Effector memory CD8-positive, alpha-beta T cell (primary cell): ENCODE data around the gene CCDC179.
A peak's percentile ranks its signal among the peaks of the same experiment; 100 is the strongest.

Experiments used
- ATAC-seq: fragments of 150-1000 bp; cut with Tn5 transposase; replicated peaks from 2 replicates; pipeline ENCODE4 v1.10.0; 2021; ENCODE audit warnings: mild to moderate bottlenecking, moderate library complexity
- DNase-seq, 3 experiments: peaks; one replicate each; pipeline ENCODE4 v3.0.0; 2021
- H3K27ac Mint-ChIP-seq, 2 donors: one replicate each; pipeline ENCODE4 v1.8.0; 2022; ENCODE audit warnings: mild to moderate bottlenecking in 2 of 2, mixed read lengths in 2 of 2, moderate library complexity in 2 of 2
- H3K27me3 Mint-ChIP-seq, 2 donors: one replicate each; pipeline ENCODE4 v1.8.0; 2022; ENCODE audit warnings: mixed read lengths in 2 of 2
- H3K36me3 Mint-ChIP-seq: one replicate; pipeline ENCODE4 v1.8.0; 2022; ENCODE audit warnings: mild to moderate bottlenecking, moderate library complexity, mixed read lengths; ENCODE audit not compliant: insufficient read depth
- H3K4me1 Mint-ChIP-seq, 2 donors: one replicate each; pipeline ENCODE4 v1.8.0; 2022; ENCODE audit warnings: low read depth in 2 of 2, mixed read lengths in 2 of 2
- H3K4me3 Mint-ChIP-seq, 2 donors: one replicate each; pipeline ENCODE4 v1.8.0; 2022; ENCODE audit warnings: mild to moderate bottlenecking in 2 of 2, mixed read lengths in 2 of 2, moderate library complexity in 2 of 2
- H3K9me3 Mint-ChIP-seq, 2 donors: one replicate each; pipeline ENCODE4 v1.8.0; 2022; ENCODE audit warnings: mixed read lengths in 2 of 2
- total RNA-seq, 9 experiments: gene quantifications; one replicate each; lab custom pipeline; 2026; lab: John Stamatoyannopoulos, UW

The CCDC179 gene
- total RNA-seq, result 0 reads per million in 9 experiments

DNA sequence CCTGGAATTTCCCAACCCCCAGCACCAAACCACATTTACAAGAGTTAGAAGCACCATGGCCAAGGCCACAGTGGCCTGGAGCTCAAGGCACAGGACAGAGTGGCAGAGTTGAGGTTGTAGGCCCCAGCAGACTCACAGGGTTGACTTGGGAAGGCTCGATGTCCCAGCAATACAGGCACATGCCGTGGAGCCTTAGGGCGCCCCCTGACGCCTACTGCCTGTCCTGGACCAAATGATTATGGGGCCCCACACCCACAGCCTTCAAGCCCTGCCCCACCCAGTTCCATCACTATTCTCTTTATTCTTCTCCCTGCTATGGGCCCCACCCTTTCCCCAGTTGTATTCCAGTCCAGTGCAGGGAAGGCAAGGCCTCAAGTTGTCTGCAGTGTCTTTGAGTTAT lies at the start of gene CCDC179:
CCDC179 (minus strand) TSS at position 234 of the 400 bp plus-strand sequence; CDS start at position 181, 53 bp downstream.
- Mint-ChIP-seq H3K4me3 (no peak within 1 kb of the TSS), H3K4me1 (no peaks in the 10 kb centered on the region), H3K36me3 (no peaks in the 10 kb centered on the region), H3K27ac (no peak within 1 kb of the TSS), H3K27me3 (no peaks in the 10 kb centered on the region), H3K9me3 (no peaks in the 10 kb centered on the region)
- ATAC-seq (no peak), DNase-seq (no peak)

DNA sequence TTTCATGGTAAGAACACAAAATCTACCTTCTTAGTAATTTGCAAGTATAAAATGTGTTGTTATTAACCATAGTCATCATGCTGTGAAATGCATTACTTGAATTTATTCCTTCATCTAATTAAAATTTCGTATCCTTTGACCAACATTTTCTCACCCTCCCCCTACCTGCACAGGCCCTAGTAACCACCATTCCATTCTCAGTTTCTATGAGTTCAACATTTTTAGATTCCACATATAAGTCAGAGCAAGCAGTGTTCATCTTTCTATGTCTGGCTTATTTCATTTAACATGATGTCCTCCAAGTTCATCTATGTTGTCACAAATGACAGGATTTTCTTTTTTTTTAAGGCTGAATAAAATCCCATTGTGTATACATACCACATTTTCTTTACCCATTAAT lies 43.5 kb upstream of the CCDC179 start:
- ATAC-seq (no peak), DNase-seq (no peak)
- Mint-ChIP-seq H3K4me1 (no peaks in the 10 kb centered on the region), H3K9me3 (peaks cover 0 to 7% of the 10 kb centered on the region in 2 donors), H3K36me3 (no peaks in the 10 kb centered on the region), H3K27ac (no peak overlapping the region), H3K4me3 (no peak overlapping the region), H3K27me3 (no peaks in the 10 kb centered on the region)

DNA sequence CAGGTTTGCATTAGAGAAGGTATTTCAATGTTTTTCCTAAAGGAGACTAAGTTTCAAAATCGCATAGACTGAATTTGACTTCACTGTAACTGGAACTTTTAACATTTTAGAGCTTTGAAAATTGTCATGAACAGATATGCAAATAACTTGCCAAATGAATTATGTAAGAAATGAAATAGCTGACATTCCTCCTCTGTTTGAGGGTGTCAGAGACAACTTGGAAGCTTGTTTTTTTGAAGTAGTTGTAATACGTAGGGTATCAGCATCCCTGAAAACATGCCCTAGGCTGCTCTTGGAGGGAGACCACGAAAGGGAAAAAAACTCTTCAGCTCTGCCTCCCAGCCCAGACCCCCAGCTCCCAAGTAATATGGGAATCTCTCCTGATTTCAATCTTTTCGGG lies 41.3 kb upstream of the CCDC179 start:
- ATAC-seq (no peak), DNase-seq (no peak)
- no peaks in the 10 kb centered on the region for H3K4me1 Mint-ChIP-seq
- no peaks in the 10 kb centered on the region for H3K36me3 Mint-ChIP-seq
- no peak overlapping the region for H3K4me3 Mint-ChIP-seq
- no peaks in the 10 kb centered on the region for H3K27me3 Mint-ChIP-seq
- peaks cover 0 to 5% of the 10 kb centered on the region in 2 donors for H3K9me3 Mint-ChIP-seq
- H3K27ac Mint-ChIP-seq, result no peak overlapping the region

DNA sequence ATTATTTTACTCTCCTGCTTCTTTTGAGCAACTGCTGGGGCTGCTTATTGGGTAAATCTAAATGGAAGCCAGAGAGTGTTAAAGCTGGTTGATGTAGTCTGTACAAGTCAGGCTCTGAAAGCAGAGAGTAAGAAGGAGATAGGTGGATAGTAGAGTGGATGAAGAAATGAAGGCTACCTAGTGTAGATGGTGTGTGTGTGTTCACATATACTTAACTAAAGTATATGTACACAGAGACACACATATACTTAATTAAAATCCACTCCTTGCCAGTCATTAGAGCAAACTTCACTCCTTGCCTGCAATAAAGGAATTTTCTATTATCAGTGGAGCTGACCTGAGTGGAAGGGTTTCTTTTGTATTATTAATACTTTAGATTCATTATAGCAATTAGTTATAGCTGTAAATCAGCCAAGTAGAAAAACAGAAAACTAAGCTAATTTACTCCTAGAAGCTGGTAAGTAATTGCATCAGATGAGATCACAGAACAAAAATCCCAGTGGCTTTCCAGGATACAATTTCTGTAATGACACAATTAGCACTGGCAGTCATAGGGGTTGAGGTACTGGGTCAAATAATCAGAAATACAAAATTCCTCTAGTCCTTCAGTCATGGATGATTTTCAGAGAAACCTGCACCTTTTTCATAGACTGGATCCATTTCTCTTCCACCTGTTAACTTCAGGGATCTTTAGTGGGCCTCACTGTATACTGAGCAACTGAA lies 40.7 kb upstream of the CCDC179 start:
- no peak overlapping the region for H3K27ac Mint-ChIP-seq
- no peak overlapping the region for H3K4me3 Mint-ChIP-seq
- ATAC-seq (no peak), DNase-seq (no peak)
- H3K36me3 Mint-ChIP-seq, result no peaks in the 10 kb centered on the region
- H3K27me3 Mint-ChIP-seq, result no peaks in the 10 kb centered on the region
- no peaks in the 10 kb centered on the region for H3K4me1 Mint-ChIP-seq
- peaks cover 0 to 3% of the 10 kb centered on the region in 2 donors for H3K9me3 Mint-ChIP-seq

DNA sequence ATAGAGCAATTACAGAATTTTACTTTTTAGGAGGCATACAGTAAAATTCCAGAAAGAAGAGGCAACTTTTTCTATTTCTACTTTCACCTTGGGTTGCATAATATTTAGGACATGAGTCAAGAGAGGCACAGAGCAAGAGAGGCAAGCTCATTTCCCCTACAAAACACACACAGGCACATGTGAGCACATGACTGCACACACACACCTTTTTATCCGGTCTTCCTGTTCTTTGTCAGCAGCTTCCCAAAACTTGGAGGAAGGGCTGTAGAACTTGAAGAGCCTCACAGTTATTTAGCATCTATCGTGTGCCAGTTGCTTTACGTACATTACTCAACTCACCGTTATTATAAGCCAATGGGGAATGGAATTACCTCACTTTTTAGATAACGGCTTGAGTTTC lies 37.8 kb upstream of the CCDC179 start:
- DNase-seq (no peak), ATAC-seq (no peak)
- H3K27me3 Mint-ChIP-seq, result no peaks in the 10 kb centered on the region
- no peaks in the 10 kb centered on the region for H3K36me3 Mint-ChIP-seq
- no peak overlapping the region for H3K27ac Mint-ChIP-seq
- peaks cover 0 to 2% of the 10 kb centered on the region in 2 donors for H3K9me3 Mint-ChIP-seq
- no peaks in the 10 kb centered on the region for H3K4me1 Mint-ChIP-seq
- H3K4me3 Mint-ChIP-seq, result no peak overlapping the region

DNA sequence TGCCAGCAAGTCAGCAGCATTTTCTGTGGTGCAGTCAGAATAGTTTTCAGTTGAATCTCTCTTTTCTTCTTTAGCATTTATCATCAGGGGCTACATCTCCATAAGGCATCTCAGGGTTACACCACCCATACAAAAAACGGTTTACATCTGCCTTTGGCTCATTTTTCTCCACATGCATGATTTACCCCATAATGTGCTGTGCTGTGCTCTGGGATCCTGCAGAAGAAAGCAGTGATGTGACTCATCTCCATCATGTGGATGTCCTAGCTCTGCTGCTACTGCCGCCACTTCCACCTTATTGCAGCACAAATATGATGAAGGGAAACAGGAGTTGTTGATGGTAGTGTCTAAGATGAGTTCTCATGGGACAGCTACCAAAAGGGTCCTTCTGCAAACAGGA lies 30.0 kb upstream of the CCDC179 start:
- Mint-ChIP-seq H3K9me3 (no peaks in the 10 kb centered on the region), H3K36me3 (no peaks in the 10 kb centered on the region), H3K4me1 (no peaks in the 10 kb centered on the region), H3K4me3 (no peak overlapping the region), H3K27me3 (no peaks in the 10 kb centered on the region), H3K27ac (no peak overlapping the region)
- DNase-seq (no peak), ATAC-seq (no peak)

DNA sequence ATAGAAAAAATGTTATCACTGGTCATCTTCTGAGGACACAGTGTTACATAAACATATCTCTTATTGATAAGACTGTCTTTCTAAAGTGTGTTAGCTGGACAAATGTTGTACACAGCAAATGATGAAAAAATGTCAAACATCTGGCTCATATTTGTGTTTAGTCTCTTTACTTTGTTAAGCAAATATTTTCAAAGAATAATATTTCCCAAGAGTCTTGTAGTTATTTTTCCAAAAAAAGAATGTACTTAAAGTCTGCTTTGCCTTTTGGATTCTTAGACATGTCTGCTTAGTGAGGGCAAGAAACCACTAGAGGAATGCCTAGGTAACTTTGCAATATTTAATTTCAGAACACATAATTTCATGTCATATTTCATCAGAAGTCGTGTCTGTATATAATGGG lies 23.9 kb upstream of the CCDC179 start:
- DNase-seq (no peak), ATAC-seq (no peak)
- Mint-ChIP-seq H3K4me3 (no peak overlapping the region), H3K27ac (no peak overlapping the region), H3K27me3 (no peaks in the 10 kb centered on the region), H3K9me3 (no peaks in the 10 kb centered on the region), H3K4me1 (no peaks in the 10 kb centered on the region), H3K36me3 (no peaks in the 10 kb centered on the region)

DNA sequence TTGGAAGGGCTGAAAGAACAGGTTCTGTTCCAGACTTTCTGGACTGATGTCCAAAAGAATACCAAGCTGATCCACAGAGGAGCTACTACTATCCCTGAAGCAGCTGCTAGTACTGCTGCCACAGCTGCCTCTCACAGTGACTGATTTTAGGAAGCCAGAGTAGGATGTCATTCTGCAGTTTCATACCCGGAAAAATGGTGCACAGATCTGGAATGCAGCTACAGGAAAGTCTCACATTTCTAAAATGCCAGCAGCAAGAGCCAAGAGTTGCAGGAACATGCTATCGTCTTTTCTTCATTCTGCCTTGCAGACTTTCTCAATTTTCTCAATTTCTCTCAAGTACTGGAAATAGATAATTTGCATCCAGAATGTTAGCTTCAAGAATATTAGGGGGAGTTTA lies 19.4 kb upstream of the CCDC179 start:
- DNase-seq (no peak), ATAC-seq (no peak)
- Mint-ChIP-seq H3K36me3 (no peaks in the 10 kb centered on the region), H3K4me3 (no peak overlapping the region), H3K4me1 (no peaks in the 10 kb centered on the region), H3K9me3 (no peaks in the 10 kb centered on the region), H3K27ac (no peak overlapping the region), H3K27me3 (no peaks in the 10 kb centered on the region)

DNA sequence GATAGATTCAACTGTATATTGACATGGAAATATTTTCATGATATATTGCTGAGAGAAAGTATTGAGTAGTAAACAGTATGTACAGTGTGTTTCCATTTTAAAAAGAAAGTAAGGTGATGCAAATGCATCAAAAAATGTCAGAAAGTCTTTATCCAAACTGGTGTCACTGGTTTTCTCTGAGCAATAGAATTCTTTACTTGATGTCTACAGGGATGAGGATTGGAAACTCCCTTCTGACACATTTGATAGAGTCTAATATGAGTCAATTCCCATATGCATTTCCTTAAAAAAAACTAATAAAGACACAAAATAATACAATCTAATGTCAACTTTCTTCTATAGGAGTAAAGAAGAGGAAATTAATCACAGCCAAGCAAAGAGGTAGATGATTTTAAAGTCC lies 18.3 kb upstream of the CCDC179 start:
- Mint-ChIP-seq H3K27me3 (no peaks in the 10 kb centered on the region), H3K4me1 (no peaks in the 10 kb centered on the region), H3K4me3 (no peak overlapping the region), H3K9me3 (no peaks in the 10 kb centered on the region), H3K27ac (no peak overlapping the region), H3K36me3 (no peaks in the 10 kb centered on the region)
- ATAC-seq (no peak), DNase-seq (no peak)

DNA sequence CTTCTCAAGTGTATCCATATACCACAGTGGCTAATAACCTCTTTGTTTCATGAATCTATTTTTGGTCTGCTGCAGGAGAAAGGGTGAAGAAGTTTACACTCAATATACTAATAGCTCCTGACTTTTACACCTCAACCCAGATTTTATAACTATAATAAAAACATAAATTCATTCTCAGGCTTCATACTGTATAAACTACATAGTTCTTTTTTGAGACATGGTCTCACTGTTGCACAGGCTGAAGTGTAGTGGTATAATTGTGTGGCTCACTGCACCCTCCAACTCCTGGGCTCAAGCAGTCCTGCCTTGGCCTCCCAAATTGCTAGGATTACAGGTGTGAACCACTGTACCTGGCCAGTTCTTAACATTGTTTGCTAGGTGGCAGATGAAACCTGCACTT lies 17.8 kb upstream of the CCDC179 start:
- Mint-ChIP-seq H3K27ac (no peak overlapping the region), H3K9me3 (no peaks in the 10 kb centered on the region), H3K27me3 (no peaks in the 10 kb centered on the region), H3K4me1 (no peaks in the 10 kb centered on the region), H3K36me3 (no peaks in the 10 kb centered on the region), H3K4me3 (no peak overlapping the region)
- ATAC-seq (no peak), DNase-seq (no peak)

DNA sequence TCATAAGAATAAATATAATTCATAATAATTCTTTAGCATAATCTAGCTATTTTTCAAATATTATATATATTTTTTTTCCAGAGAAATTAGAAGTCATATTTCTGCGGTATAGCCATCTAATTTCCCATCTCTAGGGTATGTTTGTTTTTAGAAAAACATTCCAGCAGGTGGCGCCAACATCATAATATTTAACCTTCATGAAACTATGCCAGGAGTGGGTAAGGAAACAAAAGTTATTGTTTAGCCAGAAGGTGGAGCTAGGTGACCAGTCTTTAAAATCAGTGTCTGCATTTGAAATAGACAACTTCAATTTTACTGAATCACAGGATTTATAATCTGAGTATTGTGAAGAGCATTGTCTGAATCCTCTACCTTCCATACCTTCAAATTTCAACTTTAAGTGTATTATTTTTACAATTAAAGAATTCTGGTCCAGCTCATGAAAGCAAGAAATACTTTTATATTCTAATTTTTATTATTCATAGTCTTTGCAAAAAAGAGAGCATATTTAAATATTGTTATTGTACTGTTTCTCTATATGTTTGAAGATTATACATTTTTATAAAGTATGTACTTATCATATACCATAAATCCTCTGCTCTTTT lies 15.7 kb upstream of the CCDC179 start:
- Mint-ChIP-seq H3K4me3 (no peak overlapping the region), H3K9me3 (no peaks in the 10 kb centered on the region), H3K36me3 (no peaks in the 10 kb centered on the region), H3K4me1 (no peaks in the 10 kb centered on the region), H3K27ac (no peak overlapping the region), H3K27me3 (no peaks in the 10 kb centered on the region)
- ATAC-seq (peak; percentile 93), DNase-seq (peak; percentile 55 to 62 (median 55))

DNA sequence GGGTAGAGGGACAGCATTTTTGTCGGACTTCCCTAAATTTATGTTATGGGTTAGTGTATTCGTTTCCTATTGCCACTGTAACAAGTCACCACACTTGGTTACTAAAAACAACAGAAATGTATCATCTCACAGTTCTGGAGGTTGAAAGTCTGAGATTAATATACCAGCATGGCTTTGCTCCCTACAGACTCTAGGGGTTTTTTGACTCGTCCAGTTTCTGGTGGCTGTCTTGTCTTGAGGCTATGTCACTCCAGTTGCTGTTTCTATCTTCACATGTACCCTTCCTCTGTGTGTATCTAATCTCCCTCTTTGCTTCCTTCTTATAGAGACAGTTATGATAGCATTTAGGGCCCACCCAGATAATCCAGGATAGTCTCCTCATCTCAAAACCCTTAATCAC lies 9.1 kb upstream of the CCDC179 start:
- H3K27me3 Mint-ChIP-seq, result no peaks in the 10 kb centered on the region
- ATAC-seq, result no peak
- H3K4me1 Mint-ChIP-seq, result no peaks in the 10 kb centered on the region
- no peaks in the 10 kb centered on the region for H3K36me3 Mint-ChIP-seq
- no peaks in the 10 kb centered on the region for H3K9me3 Mint-ChIP-seq
- DNase-seq, result no peak
- no peak overlapping the region for H3K4me3 Mint-ChIP-seq
- no peak overlapping the region for H3K27ac Mint-ChIP-seq

DNA sequence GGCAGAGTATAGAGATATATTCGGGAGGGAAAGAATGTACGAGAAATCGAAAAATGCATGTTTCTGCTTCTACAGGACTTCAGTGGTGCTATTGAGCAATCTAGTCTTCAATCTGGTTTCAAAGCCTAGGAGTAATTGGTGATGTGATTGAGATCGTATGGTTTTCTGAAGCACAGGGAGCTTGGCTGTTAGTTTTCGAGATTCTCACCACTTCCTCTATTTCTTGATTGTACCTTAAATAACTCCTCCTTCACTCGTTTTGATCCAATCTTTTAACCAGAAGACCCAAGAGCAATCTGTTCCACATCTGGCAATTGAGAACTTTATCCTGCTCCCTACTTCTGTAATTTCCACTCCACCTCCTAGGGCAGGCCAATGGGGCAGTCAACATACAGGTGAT lies 518 bp downstream of the CCDC179 start:
- H3K4me3 Mint-ChIP-seq, result no peak overlapping the region
- no peaks in the 10 kb centered on the region for H3K4me1 Mint-ChIP-seq
- no peak for ATAC-seq
- DNase-seq, result no peak
- no peaks in the 10 kb centered on the region for H3K9me3 Mint-ChIP-seq
- H3K36me3 Mint-ChIP-seq, result no peaks in the 10 kb centered on the region
- no peak overlapping the region for H3K27ac Mint-ChIP-seq
- no peaks in the 10 kb centered on the region for H3K27me3 Mint-ChIP-seq

DNA sequence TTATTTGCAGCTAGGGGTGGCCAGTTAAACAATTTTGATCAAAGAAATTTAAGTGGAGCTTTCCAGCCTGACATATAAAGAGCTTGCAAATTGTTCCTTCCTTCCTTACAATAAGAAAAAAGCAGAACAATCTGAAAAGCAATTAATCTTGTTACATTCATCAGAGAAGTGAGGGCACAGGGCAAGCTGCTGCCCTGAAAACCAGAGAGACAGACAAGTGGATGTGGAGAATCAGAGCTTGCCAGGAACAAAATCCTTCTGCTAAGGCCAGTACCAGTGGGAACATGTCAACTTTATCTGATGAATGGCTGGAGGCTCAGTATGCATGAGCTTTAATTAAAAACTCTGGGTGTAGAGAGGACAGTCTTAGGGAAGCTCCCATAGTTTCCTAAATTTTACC lies 8.8 kb downstream of the CCDC179 start:
- Mint-ChIP-seq H3K27me3 (no peaks in the 10 kb centered on the region), H3K4me3 (no peak overlapping the region), H3K36me3 (no peaks in the 10 kb centered on the region), H3K27ac (no peak overlapping the region), H3K4me1 (no peaks in the 10 kb centered on the region), H3K9me3 (no peaks in the 10 kb centered on the region)
- DNase-seq, result no peak
- no peak for ATAC-seq
